IPS DF 6.9 (cell line): ENCODE measurements around the gene PTPN14.

Source experiments
- DNase-seq: peaks from one replicate; pipeline ENCODE4 v3.0.0-alpha.2; 2013; ENCODE audit warnings: low read depth, low spot score
- H3K27ac ChIP-seq: one replicate; pipeline ENCODE4 v1.5.1; 2013; ENCODE audit warnings: low read length, control low read depth
- H3K27me3 ChIP-seq: 2 replicates; pipeline ENCODE4 v1.6.1; 2013; ENCODE audit warnings: mild to moderate bottlenecking, low read length; ENCODE audit not compliant: control insufficient read depth, insufficient read depth
- H3K36me3 ChIP-seq: 2 replicates; pipeline ENCODE4 v1.6.1; 2013; ENCODE audit warnings: low read length; ENCODE audit not compliant: control insufficient read depth, insufficient read depth
- H3K4me1 ChIP-seq: 2 replicates; pipeline ENCODE4 v1.6.1; 2013; ENCODE audit warnings: low read length; ENCODE audit not compliant: control insufficient read depth, insufficient read depth
- H3K4me3 ChIP-seq: 2 replicates; pipeline ENCODE4 v1.5.1; 2013; ENCODE audit warnings: mild to moderate bottlenecking, low read length
- H3K9me3 ChIP-seq: 2 replicates; pipeline ENCODE4 v1.6.1; 2013; ENCODE audit warnings: low read length, inconsistent platforms; ENCODE audit not compliant: control insufficient read depth, insufficient read depth
- WGBS: extraction: QIAGEN DNeasy Blood & Tissue Kit; methylation state at CpG from one replicate; pipeline ENCODE4 v1.1.7; 2013; ENCODE audit warnings: mixed read lengths, missing lambda C conversion rate; ENCODE audit not compliant: insufficient read length, insufficient coverage; 5-methylcytosine and 5-hydroxymethylcytosine counted together

Gene PTPN14

DNA sequence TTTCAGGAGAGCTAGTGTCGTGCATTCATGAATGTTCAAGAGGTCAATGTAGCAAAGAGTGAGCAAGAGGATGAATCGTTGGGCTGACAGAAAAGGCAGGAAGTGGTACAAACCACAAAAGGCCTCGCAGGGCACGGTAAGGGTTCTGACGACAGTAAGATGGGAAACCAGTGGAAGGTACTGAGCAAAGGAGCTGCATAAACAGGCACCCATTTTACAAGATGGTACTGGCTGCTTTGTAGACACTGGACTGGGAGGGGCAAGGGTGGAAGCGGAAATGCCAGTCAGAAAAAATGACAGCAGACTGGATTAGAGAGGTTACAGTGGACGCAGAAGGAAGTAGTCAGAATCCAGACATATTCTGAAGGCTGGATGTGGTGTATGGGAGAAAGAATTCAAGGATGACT, 123.5 kb downstream of the PTPN14 start:
- Histone ChIP-seq H3K36me3 (no peaks in the 10 kb centered on the region; the same call in 1 of the 2 replicates), H3K4me3 (no peak overlapping the region), H3K27me3 (no peaks in the 10 kb centered on the region), H3K9me3 (no peaks in the 10 kb centered on the region), H3K4me1 (peaks cover 3% of the 10 kb centered on the region; the same call in 1 of the 2 replicates), H3K27ac (no peak overlapping the region)
- WGBS: no CpG with 5 or more reads among the region's 7 CpGs
- DNase-seq: no peak

DNA sequence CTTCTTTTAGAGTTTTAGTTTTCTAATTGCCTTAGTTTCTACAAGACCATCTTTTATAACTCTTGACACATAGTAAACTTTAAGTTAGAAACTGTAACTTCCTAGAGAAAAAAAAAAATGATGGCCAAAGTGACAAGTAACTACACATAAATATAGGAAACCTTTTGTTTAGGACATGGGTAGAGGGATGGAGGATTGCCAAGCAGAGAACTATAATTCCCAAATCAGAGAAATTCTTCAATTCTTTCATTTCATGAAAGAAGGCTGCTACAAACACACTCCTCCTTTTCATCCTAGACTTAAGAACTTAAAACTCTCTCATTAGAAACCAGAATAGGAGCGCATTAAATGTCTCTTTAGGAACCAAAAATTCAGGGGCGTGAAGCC, 125.0 kb downstream of the PTPN14 start:
- no peaks in the 10 kb centered on the region for H3K9me3 ChIP-seq
- no peaks in the 10 kb centered on the region for H3K27me3 ChIP-seq
- no peak overlapping the region for H3K27ac ChIP-seq
- H3K4me1 ChIP-seq: peaks cover 6% of the 10 kb centered on the region
- H3K36me3 ChIP-seq: no peaks in the 10 kb centered on the region; the same call in 1 of the 2 replicates
- no peak overlapping the region for H3K4me3 ChIP-seq
- WGBS: no CpG with 5 or more reads among the region's 2 CpGs
- no peak for DNase-seq

- no CpG with 5 or more reads among the region's 5 CpGs for WGBS
- no peak overlapping the region for H3K4me3 ChIP-seq
- H3K9me3 ChIP-seq: no peaks in the 10 kb centered on the region
- no peak for DNase-seq
- no peaks in the 10 kb centered on the region for H3K36me3 ChIP-seq
- no peak overlapping the region for H3K27ac ChIP-seq
- peaks cover 6% of the 10 kb centered on the region for H3K4me1 ChIP-seq
- H3K27me3 ChIP-seq: no peaks in the 10 kb centered on the region
Measured at GRCh38 chr1:214425716-214426425, 125.5 kb downstream of the PTPN14 start.

- Histone ChIP-seq H3K4me3 (no peak overlapping the region), H3K27me3 (no peaks in the 10 kb centered on the region), H3K27ac (no peak overlapping the region), H3K36me3 (no peaks in the 10 kb centered on the region), H3K9me3 (no peaks in the 10 kb centered on the region), H3K4me1 (peaks cover 6% of the 10 kb centered on the region)
- no CpG with 5 or more reads among the region's 2 CpGs for WGBS
- DNase-seq: no peak
Measured at GRCh38 chr1:214425101-214425500, 126.3 kb downstream of the PTPN14 start.

GRCh38 chr1:214423045-214423444, 128.4 kb downstream of the PTPN14 start:
- H3K9me3 ChIP-seq: no peaks in the 10 kb centered on the region
- DNase-seq: no peak
- H3K27me3 ChIP-seq: no peaks in the 10 kb centered on the region
- H3K27ac ChIP-seq: no peak overlapping the region
- peaks cover 7% of the 10 kb centered on the region for H3K4me1 ChIP-seq
- no peak overlapping the region for H3K4me3 ChIP-seq
- no CpG with 5 or more reads among the region's 5 CpGs for WGBS
- H3K36me3 ChIP-seq: no peaks in the 10 kb centered on the region

GRCh38 chr1:214422137-214422671, 129.2 kb downstream of the PTPN14 start:
- H3K27ac ChIP-seq: no peak overlapping the region

DNA sequence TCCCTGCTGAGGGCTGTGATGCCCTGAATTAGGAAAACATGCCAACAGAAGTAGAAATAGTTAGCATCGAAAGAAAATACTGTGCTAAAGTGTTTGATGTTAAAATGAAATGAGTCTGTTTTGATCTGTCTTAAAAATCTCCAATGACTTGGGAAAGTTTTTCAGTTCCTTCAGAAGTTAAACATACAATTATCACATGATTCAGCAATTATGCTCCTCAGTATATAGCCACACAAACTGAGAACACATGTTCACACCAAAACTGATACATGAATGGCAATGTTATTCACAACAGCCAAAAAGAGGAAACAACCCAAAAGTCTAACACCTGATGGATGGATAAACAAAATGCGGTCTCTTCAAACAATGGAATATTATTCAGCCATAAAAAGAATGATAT, 130.6 kb downstream of the PTPN14 start:
- H3K4me3 ChIP-seq: no peak overlapping the region
- peaks cover 4% of the 10 kb centered on the region for H3K4me1 ChIP-seq
- H3K27me3 ChIP-seq: no peaks in the 10 kb centered on the region
- H3K27ac ChIP-seq: no peak overlapping the region
- DNase-seq: no peak
- no CpG with 5 or more reads among the region's 2 CpGs for WGBS
- H3K9me3 ChIP-seq: no peaks in the 10 kb centered on the region
- no peaks in the 10 kb centered on the region for H3K36me3 ChIP-seq

More at GRCh38 chr1:214422137-214422671, 129.2 kb downstream of the PTPN14 start:
- no CpG with 5 or more reads among the region's 8 CpGs for WGBS
- Histone ChIP-seq H3K4me3 (no peak overlapping the region), H3K9me3 (no peaks in the 10 kb centered on the region), H3K36me3 (no peaks in the 10 kb centered on the region), H3K27me3 (no peaks in the 10 kb centered on the region), H3K4me1 (peaks cover 4% of the 10 kb centered on the region)
- DNase-seq: no peak

GRCh38 chr1:214420341-214420740, 131.1 kb downstream of the PTPN14 start:
- Histone ChIP-seq H3K36me3 (no peaks in the 10 kb centered on the region), H3K4me1 (peaks cover 4% of the 10 kb centered on the region), H3K27ac (no peak overlapping the region), H3K9me3 (no peaks in the 10 kb centered on the region), H3K4me3 (no peak overlapping the region), H3K27me3 (no peaks in the 10 kb centered on the region)
- DNase-seq: no peak
- WGBS: no CpG with 5 or more reads among the region's 1 CpG

DNA sequence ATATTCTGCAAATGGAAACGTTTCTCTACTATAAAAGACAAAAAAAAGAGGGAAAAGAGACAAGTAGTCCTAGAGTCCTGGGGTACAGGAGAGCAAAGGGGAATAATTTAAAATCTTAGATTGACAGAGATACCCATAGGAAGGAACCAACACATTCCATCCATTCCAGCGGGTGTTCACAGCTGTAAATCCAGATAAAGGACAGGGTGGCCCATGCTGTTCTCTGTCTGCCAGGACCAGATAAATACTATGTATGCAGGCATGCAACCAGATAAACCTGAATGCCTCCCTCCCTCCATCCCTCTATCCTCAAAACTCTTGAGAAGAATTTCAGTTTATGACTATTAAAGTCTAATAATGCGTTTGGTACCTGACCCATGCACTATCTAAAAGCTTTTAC, 131.8 kb downstream of the PTPN14 start:
- H3K27ac ChIP-seq: no peak overlapping the region
- no peaks in the 10 kb centered on the region for H3K36me3 ChIP-seq
- no peaks in the 10 kb centered on the region for H3K9me3 ChIP-seq
- no CpG with 5 or more reads among the region's 3 CpGs for WGBS
- H3K4me1 ChIP-seq: peaks cover 5% of the 10 kb centered on the region
- H3K4me3 ChIP-seq: no peak overlapping the region
- DNase-seq: no peak
- no peaks in the 10 kb centered on the region for H3K27me3 ChIP-seq

- H3K4me3 ChIP-seq: no peak overlapping the region
- no peak for DNase-seq
- WGBS: no CpG with 5 or more reads among the region's 1 CpG
Measured at GRCh38 chr1:214418391-214418790, 133.0 kb downstream of the PTPN14 start.

More at GRCh38 chr1:214418391-214418790, 133.0 kb downstream of the PTPN14 start:
- no peaks in the 10 kb centered on the region for H3K36me3 ChIP-seq
- H3K27ac ChIP-seq: no peak overlapping the region
- H3K4me1 ChIP-seq: peaks cover 5% of the 10 kb centered on the region
- no peaks in the 10 kb centered on the region for H3K27me3 ChIP-seq
- no peaks in the 10 kb centered on the region for H3K9me3 ChIP-seq
